Measurements from ENCODE around the gene LIX1.

DNA sequence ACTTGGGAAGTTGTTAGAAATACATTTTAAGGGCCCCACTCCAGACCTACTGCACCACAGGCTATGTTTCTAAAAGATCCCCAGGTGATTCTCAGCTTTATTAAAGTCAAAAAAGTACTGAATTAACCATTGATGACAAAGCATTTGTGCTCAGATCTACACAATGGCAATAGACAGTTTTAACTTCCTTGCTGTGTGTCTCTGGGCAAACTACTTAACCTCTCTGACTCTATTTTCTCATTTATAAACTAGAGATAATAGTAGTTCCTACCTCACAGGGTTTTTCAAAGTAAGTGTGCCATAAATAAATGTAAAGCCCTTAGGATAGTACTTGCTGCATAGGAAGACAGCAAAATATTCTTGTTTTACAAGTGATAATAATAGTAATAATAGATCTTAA lies 66.3 kb downstream of the LIX1 start:
- TF ChIP-seq, protein P1, sequence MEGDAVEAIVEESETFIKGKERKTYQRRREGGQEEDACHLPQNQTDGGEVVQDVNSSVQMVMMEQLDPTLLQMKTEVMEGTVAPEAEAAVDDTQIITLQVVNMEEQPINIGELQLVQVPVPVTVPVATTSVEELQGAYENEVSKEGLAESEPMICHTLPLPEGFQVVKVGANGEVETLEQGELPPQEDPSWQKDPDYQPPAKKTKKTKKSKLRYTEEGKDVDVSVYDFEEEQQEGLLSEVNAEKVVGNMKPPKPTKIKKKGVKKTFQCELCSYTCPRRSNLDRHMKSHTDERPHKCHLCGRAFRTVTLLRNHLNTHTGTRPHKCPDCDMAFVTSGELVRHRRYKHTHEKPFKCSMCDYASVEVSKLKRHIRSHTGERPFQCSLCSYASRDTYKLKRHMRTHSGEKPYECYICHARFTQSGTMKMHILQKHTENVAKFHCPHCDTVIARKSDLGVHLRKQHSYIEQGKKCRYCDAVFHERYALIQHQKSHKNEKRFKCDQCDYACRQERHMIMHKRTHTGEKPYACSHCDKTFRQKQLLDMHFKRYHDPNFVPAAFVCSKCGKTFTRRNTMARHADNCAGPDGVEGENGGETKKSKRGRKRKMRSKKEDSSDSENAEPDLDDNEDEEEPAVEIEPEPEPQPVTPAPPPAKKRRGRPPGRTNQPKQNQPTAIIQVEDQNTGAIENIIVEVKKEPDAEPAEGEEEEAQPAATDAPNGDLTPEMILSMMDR (conservative IDR thresholded peaks at IDR 0.05 in 1 of 2, IDR thresholded peaks at IDR 0.05 in 1 of 2; ENCODE audit: low read depth in 1 of 2, low read length in 2 of 2), result no peak
- TF ChIP-seq EZH2 (IDR thresholded peaks at IDR 0.05; ENCODE audit: low read length, missing control alignments), result no peak
